ENCODE results near the gene ALS2.
A peak's percentile ranks its signal among the peaks of the same experiment; 100 is the strongest.
"Not testable (repeated sequence)": the region's sequence is repeated elsewhere in the genome, so short reads cannot be mapped to it uniquely, and the experiment has no call there.

Gene ALS2

DNA sequence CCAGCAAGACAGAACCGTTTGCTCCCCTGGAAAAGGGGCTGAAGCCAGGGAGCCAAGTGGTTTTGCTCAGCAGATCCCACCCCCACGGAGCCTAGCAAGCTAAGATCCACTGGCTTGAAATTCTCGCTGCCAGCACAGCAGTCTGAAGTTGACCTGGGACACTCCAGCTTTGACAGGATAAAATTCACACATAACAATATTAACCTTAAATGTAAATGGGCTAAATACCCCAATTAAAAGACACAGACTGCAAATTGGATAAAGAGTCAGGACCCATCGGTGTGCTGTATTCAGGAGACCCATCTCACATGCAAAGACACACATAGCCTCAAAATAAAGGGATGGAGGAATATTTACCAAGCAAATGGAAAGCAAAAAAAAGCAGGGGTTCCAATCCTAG, 109.5 kb downstream of the ALS2 start:
- not testable (repeated sequence) for DNase-seq

DNA sequence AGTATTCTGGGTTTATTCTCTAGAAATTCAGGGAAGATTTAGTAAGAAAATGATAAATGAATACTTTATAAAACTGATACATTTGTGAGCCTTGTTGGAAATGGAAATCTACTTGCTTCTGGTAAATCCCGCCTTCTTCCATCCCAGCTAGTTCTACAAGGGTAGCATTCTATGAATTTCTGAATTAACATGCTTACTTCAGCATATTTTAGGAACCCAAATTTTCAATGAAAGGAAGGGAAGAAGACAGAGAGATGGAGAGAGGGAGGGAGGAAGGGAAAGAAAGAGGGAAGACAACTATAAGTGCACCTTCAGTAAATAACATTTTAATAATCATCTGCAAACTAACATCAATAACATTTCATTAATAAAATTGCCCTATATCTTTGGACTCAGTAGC, 110.9 kb downstream of the ALS2 start:
- DNase-seq, result no peak

DNA sequence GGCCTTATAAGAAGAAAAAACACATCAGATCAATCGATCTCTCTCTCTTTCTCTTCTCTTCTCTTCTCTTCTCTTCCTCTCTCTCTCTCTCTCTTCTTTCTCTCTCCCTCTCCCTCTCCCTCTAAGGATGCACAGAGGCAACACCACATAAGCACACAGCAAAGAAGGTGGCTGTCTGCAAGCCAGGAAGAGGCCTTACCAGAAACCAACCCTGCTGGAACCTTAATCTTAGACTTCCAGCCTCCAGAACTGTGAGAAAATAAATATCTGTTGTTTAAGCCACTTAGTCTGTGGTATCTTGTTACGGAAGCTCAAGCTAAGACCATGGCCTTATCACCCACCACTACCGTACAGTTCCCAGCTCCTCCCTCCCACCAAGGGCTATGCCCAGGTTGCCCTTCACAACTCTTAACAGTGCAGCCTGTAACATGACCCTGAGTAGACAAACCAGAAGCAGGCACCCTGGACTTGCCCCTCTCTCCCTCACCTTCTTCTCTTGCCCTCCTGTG, 112.3 kb downstream of the ALS2 start:
- DNase-seq, result no peak

DNA sequence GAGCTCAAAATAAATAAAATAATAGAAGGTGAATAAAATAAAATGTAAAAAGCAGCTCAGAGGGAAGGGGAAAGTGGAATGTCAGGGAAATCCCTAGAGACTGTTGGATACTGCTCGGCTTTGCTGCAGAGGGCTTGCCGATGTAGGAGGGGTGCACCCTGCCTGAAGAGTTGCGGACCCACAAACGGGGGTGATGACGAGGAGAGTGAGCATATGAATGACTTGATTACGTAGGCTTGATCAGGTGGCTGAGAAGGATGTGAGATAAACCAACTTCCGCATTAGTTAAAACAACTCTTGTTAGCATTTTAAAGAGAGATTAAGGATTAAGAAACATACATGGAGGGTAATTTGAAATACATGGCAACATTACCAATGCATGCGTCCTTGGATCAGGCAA, 116.4 kb downstream of the ALS2 start:
- no peak for DNase-seq

DNA sequence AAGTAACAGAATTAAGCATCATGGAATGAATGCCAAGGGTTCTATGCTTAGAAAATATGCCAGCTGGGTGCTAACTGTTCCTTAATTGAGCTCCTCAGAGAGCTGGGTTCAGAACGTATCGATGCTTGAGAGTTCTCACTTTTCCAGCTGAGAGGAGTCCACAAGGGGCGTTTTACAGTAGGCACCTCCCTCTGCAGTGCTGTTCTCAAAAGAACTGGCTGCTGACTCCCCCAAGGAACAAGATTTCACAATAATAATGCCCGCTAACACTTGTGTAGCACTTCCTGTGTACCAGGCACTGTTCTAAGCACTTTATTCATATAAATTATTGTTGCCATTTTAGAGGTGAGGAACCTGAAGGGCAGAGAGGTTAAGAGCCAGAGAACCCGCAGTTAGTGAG, 119.4 kb downstream of the ALS2 start:
- no peak for DNase-seq

DNA sequence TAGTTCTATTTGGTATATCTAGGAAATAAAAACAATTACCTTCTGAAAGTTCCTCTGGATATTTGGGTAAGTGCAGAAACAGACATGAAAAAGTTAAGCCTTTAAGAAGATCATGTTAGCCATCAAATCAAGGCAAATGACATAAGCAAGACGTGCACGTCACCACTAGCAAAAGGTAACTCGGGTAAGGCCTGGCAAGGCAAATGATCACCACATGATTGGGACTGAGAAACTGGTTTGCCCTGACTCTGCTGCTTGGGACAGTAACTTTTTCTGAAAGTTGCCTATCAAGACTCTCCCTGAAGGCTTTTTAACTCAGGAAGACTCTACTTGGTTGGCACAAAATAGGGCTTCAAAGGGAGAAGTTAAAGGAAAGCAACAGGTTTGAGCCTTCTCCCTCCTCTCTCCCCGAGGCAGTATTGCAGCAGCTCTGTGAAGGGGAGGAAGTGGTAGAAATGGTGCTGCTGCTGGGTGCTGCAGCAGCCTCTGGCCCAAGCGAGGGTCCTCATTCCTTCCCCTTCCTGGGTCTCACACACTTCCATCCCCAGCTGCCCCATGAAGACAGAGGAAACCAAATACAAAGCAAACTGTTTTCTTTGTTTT, 120.3 kb downstream of the ALS2 start:
- DNase-seq, result no peak

DNA sequence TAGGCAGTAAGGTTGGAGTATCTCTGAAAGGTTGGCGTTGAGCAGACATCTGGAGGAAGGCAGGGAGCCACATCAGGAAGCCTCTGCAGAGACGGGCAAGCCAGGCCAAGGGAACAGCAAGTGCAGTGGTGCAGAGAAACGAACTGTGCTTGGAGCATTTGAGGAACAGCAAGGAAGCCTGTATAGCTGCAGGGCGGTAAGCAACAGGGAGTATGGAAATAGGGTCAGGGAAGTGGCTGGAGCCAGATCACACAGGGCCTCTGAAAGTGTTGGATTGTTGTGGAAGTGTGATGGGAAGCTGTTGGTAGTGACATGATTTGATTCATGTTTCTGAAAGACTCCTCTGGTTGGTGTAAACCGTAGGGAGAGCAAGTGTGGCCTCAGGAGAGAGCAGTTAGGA, 124.0 kb downstream of the ALS2 start:
- DNase-seq, result no peak

DNA sequence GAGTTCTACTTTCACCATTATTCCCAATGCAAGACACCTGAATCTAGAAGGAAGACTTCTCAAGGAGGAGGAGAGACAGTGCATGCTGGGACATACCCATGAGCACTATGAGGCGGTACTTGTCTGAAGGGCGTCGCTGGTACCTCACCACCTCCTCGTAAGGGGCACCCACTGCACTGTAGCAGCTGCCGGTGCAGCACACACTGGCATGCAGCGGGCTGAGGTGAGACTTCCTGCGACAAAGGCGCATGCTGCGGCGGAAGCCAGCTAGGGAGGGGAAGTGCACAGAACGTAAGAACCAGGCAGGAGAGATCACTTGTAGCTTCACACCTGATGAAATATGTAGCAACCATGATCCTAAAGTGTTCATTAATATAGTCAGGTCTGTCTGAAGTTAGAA, 124.6 kb downstream of the ALS2 start:
- DNase-seq, result peak; percentile 43 to 50

DNA sequence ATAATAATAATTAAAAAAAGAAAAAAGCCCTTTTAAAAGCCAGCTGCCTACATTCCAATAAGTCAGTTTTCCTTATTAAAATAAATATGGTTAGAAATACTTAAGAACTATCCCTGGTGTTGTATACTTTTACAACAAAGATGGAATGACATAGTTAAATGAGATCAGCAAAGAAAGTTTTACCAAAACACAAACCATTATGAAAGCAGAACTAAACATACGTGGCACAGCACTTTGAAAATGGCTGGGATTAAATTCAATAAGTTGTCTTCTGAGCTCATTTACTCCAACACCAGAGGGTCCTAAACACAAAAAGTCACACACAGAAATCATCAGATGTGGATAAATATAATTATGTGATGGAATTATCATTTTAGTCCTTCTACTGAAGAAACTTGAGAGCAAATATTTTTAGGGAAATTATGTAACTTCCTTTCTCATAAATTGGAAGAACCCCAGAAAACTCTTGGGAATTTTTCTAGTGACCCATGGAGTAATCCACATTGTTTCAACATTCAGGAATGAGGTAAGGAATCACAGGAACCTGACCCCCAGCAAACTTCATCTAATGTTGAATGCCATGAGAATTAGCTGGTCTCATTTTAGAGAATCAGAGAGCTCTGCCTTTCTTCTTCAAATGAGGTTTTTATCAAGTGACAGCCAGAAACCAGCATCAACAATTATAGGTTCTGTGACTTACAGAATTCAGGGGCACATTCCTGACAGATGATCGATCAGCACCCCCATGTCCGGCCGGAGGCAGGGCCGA, 125.9 kb downstream of the ALS2 start:
- no peak for DNase-seq

DNA sequence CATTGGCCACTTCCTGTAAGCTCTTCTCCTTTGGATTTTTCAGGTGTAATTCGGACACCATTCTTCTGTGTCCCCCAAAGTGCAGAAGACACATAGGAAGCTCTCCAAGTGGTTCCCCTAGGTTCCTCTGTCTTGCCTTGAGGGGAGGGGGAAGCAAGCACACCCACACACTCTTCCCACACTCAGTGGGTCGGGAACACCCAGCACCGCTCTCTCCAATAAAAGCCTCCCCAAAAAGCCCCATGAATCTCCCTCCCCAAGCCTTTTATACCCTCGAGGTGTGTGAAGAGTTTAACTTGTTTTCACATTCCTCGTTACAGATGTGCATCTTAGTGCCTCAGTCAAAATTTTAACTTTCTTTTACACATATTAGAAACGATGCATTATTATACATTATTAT, 127.5 kb downstream of the ALS2 start:
- no peak for DNase-seq

Measured in CD4-positive, alpha-beta T cell treated with Interleukin-1 beta for 1 hour (primary cell).